Thyroid gland (tissue), 4 donors: ENCODE measurements around the gene NABP1.

ENCODE experiments used
- CTCF ChIP-seq, 6 experiments: fragments of 200-600 bp in 3 of 6; fragments of 450-650 bp in 3 of 6; sonication (generic) in 3 of 6; IDR thresholded peaks; one replicate each; pipeline ENCODE4 v1.5.1; 2016 to 2019; ENCODE audit warnings: antibody characterized with exemption in 6 of 6, mild to moderate bottlenecking in 2 of 6, inconsistent platforms in 1 of 6, moderate library complexity in 1 of 6
- POLR2A ChIP-seq, 2 donors: fragments of 450-650 bp; IDR thresholded peaks; one replicate each; pipeline ENCODE4 v1.6.1; 2017; ENCODE audit warnings: antibody characterized with exemption in 2 of 2, mild to moderate bottlenecking in 2 of 2, moderate library complexity in 1 of 2

- TF ChIP-seq CTCF (IDR thresholded peaks at IDR 0.05) = no peak
- TF ChIP-seq POLR2A (IDR thresholded peaks at IDR 0.05) = no peak
Observed at GRCh38 chr2:191645434-191646162, 32.3 kb upstream of the NABP1 start.
